ENCODE results near the gene AVP.

Gene AVP

DNA sequence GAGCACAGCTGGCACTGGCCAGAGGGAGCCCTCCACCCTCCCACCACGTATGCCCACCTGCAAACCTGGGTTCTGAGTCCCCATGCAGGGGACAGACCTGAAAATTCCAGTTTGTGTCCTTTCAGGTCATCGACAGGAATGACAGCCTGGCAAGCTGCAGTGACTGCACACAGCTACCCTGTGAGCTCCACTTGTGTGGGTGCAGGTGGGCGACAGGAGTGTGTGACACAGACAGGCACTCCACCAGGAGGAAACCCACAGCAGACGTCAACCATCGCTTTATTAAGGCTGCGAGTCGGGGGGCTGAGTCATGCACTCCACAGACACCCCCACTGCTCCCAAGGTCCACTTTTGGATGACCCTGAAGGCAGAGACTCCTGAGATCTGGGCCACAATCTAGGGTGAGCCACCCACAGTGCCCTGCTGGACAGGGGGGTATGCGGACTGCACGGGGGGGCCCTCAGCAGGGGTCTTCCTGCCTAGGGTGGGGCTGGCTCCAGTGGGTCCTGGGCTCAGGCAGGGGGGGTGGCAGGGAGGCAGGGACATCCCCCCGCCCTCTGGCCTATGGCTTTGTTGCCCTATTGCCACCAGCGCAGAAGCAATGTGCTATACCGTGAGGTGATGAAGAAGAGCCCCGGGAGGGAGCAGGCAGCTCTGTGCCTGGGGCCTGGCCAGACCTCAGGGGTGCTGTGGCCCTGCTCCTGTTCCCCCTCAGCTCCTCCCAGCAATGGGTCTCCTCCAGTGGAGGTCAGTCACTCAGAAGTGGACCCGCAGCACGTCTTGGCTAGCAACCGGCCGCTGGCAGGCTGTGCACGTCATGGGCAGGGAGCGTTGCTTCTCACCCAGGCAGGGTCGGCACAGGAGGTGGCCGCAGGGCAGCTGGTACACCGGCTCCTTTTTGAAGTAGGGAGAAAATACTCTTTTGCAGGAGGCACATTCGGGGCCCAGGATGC, 25.1 kb upstream of the AVP start:
- DNase-seq (ENCODE audit: low read depth), result no peak

GRCh38 chr20:3107464-3108025, 23.0 kb upstream of the AVP start:
- no peak for DNase-seq (ENCODE audit: low read depth)

DNA sequence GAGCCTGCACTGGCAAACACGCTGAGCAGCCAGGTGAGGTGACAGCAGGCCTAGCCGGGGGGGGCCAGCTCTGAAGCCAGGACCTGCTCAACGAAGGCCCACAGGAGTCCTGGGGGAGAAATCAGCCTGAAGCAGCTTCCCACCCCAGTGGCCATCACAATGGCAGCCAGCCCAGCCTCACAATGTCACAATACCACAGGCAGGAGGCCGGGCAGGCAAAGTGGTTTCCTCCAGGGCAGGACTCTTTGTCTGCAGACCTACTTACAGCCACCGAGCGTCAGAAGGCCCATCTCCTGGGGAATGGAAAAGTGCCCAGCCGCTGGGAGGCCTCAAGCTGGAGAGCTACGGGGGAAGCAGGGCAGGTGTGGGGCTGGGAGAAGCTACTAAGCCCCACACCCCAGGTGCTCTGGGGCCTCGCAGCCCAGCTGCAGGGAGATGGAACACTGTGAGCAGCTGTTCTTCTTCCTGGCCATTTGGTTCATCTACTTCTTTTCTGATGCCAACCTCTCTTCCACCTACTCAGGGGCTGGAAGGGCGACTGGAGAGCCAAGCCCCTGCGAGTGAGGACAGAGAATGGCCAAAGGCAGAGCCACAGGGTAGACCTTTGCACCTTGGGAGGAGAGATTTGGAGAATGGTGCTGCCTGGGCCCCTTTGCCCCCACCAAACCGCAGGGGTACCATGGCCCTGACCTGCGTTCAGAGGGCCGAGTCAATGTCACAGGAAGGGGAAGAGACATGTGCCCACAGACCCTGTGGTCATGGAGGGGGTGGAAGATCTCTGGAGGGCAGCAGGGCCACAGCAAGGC, 22.3 kb upstream of the AVP start:
- DNase-seq (ENCODE audit: low read depth), result no peak

DNA sequence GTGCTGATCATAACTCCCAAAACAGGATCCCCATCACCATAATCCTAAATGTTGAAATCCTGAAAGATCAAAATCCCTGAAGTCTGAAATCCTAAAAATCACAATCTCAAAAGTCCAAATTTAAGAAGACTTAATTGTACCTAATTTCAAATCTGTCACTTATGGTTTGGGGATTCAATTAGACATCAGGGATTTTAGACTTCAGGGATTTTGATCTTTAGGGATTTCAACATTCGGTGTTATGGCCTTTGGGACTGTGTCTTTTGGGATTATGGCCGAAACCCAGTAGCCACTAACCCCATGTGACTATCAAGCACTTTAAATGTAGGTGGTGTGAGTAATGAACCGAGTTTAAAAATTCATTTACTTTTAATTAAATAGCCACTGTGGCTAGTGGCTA, 21.7 kb upstream of the AVP start:
- DNase-seq (ENCODE audit: low read depth), result no peak

DNA sequence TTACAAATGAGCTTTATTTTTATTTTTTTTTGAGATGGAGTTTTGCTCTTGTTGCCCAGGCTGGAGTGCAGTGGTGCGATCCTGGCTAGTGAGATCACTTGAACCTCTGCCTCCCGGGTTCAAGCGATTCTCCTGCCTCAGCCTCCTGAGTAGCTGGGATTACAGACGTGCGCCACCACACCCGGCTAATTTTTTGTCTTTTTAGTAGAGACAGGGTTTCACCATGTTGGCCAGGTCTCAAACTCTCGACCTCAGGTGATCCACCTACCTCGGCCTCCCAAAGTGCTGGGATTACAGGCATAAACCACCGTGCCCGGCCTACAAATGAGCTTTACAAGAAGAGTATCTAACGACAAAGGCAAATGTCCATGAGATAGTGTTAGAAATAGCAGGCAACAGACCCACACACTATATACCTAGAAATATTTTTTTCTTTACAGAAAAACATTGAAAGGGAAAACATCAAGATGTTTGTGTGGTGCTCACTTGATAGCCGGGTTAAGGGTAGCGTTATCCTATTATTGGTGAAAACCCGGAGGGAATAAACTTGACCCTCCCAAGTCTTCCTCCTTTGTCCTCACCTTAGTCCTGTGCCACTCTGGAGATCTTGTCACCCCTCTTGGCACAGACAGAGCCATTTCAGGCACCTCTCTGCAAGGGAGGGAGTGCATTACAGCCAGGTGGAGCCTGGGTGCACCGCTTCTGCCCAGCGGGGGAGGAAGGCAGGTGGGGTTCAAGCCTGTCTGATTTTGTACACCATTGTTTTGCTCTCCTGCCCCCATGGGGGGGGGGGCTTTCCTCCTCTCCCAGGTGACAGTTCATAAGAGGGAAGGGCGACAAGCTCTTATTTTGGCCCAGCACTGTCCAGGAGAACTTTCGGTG, 21.0 kb upstream of the AVP start:
- DNase-seq (ENCODE audit: low read depth), result no peak

DNA sequence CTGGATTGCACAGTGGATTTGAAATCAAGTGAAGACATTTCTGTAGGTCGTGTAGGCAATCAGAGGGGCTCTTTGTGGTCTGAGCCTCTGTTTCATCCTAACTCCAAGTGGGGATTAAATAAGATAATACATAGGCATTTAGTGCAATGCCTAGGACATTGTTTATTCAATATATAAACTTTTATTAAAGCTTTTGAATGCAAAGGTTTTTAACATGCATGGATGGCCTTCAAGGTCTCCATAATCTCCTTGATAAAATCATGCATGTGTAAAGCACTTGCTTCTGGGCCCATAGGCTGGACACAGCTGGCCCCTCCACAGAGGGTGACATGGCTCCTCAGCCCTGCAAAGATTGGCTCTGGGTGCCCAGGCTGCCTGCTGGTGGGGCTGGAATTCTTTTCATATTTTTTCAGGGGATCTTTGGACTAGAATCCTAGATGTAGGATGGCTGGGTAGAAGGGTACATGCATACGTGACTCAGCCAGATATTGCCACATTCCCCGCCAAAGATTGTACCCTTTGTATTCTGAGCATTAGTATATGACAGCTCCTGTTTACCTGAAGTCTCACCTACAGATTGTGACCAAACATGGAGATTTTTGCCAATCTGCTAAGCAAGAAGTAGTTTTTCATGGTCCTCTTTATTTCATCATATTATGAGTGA, 19.0 kb upstream of the AVP start:
- no peak for DNase-seq (ENCODE audit: low read depth)

GRCh38 chr20:3102575-3103368, 18.2 kb upstream of the AVP start:
- DNase-seq (ENCODE audit: low read depth), result no peak

GRCh38 chr20:3101737-3102574, 17.4 kb upstream of the AVP start:
- no peak for DNase-seq (ENCODE audit: low read depth)

DNA sequence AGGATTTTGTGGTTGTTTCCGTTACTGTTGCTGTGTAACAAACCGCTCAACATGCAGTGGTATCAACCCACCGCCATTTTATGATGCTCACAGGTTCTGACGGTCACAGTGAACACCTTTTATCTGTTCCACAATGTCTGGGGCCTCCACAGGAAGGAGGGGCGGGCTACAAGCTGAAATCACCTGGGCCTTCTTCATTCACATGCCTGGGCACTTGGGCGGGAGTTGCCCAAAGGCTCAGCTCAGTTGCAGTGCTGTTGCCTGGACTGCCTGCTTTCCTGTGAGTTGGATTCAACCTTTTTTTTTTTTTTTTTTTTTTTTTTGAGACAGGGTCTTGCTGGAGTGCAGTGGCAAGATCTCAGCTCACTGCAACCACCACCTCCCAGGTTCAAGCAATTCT, 16.7 kb upstream of the AVP start:
- DNase-seq (ENCODE audit: low read depth), result no peak

DNA sequence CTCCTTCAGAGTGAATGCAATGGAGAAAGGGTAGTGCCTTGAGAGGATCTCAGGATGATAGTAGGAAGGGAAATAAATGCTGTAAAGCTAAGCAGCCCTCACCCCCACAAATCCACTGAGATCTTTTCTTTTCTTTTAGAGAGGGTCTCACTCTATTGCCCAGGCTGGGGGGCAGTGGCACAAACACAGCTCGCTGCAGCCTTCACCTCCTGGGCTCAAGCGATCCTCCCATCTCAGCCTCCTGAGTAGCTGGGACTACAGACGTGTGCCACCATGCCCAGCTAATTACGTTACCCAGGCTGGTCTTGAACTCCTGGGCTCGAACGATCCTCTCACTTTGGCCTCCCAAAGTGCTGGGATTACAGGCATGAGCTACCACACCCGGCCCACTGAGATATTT, 16.0 kb upstream of the AVP start:
- DNase-seq (ENCODE audit: low read depth), result no peak

DNA sequence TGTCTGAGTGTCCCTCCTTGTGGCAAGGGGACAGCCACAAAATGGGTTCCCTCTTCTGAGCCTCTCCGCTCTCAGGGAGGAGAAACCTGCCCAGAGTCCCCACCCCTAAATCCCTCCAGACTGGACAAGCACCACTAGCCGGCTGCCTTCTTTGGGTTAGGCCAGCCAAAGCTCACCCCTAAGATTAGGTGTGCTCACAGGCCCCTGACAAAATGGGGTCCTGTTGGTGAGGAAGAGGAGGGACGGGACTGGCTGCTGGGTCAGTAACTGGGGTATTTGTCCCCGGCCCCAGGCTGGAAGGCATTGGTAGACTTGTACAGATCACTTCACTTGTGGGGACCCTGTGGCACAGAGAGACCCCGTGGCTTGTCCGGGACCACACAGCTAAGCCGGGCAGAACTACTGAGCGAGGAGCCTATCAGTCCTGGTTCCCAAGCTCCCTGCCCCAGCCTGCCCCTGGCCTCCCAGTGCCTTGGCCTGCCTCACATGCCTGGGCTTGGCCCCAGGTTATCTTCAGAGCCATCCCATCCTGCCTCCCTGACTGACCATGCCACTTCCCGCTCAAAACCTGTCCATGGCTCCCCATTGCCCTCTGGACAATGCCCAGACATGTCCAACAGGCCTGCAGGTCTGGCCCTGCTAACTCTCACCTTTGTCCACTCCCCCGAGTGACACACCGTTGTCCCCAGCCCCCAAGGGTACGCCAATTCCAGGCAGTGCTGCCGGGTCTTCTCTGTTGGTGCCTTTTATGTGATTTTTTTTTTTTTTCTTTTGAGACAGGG, 10.5 kb upstream of the AVP start:
- DNase-seq (ENCODE audit: low read depth), result no peak

- no peak for DNase-seq (ENCODE audit: low read depth)
These were observed 9.4 kb upstream of the AVP start for GRCh38 chr20:3093861-3094361.

- no peak for DNase-seq (ENCODE audit: low read depth)
These were observed 8.3 kb upstream of the AVP start for GRCh38 chr20:3092611-3093379.

DNA sequence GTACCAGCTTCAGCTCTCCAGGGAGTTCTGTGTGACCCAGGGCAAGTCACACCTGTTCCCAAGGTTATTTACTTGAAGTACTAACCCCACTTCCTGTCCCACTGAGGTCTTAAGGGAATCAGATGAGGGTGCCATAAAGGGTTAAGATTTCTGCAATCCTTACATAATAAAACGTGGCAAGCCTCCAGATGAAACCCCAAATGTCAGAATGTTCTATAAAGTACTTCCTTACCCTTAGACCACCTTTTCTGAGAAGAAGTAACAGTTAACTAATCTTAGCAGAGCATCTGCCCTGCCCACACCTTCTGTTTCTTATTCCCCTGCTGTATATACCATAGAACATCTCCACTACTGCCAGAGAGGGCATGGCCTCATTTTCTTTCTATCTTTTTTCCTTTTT, 6.0 kb upstream of the AVP start:
- DNase-seq (ENCODE audit: low read depth), result no peak

GRCh38 chr20:3088031-3088430, 3.5 kb upstream of the AVP start:
- no peak for DNase-seq (ENCODE audit: low read depth)

DNA sequence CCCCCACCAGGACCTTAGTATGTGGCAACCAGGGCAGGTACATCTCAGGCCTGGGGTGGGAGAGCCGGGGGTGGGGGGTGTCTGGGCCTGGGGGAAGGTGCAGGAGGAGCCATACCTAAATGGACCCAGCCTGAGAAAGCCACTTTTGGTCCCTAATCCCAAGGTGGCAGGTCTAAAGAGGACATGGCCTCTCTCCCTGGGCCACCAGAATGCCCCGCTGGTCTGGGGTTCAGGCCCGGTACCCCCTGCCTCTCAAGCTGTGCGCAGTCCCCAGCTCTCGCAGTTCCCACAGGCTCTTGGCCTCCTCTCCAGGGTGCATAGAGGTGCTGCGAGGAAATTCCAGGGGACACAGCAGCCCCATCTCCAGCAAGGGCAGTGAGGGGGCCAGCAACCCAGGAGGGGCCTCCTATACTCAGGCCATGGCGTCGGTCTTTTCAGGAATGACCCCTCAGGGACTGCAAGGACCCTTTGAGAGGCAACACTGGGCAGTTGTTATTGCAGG, 1.1 kb upstream of the AVP start:
- no peak for DNase-seq (ENCODE audit: low read depth)

- no peak for DNase-seq (ENCODE audit: low read depth)
These were observed 449 bp upstream of the AVP start for GRCh38 chr20:3084986-3085360.

Data from T-helper 22 cell (primary cell).